NCI-H1694 treated with DMSO at 0.1 percent for 48 hours (cell line): ENCODE data around the gene RRN3.
"Not testable (repeated sequence)": the region's sequence is repeated elsewhere in the genome, so short reads cannot be mapped to it uniquely, and the experiment has no call there.

Source experiments
- DNase-seq: peaks from one replicate; lab custom pipeline; 2025; lab: John Stamatoyannopoulos, UW

The RRN3 gene

GRCh38 chr16:15051387-15051951 lies 42.6 kb downstream of the RRN3 start:
- DNase-seq: no peak

- DNase-seq: not testable (repeated sequence)
Measured at GRCh38 chr16:15050440-15050839, 43.6 kb downstream of the RRN3 start.

DNA sequence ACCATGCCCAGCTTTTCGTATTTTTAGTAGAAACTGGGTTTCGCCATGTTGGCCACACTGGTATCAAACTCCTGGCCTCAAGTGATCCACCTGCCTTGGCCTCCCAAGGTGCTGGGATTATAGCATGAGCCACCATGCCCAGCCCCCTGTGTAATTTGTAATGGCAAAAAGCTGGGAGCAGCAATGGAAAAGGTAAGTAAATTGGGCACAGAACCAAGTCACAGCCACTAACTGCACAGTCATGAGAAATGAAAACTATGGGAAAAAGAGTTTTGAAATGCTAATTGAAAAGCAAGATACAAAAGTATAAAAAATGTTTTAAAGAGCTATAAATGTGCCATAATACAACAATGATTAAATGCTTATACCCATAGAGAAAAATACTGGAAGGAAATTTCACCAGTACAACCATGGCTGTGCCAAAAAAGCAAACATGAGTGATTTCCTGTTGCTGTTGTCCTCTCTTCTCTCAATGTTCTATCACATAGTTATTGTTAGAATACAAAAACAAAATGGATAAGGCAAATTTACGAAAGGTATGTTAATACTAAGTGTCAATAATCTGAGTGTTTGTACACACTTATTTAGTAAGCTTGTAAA lies 44.4 kb downstream of the RRN3 start:
- no peak for DNase-seq

DNA sequence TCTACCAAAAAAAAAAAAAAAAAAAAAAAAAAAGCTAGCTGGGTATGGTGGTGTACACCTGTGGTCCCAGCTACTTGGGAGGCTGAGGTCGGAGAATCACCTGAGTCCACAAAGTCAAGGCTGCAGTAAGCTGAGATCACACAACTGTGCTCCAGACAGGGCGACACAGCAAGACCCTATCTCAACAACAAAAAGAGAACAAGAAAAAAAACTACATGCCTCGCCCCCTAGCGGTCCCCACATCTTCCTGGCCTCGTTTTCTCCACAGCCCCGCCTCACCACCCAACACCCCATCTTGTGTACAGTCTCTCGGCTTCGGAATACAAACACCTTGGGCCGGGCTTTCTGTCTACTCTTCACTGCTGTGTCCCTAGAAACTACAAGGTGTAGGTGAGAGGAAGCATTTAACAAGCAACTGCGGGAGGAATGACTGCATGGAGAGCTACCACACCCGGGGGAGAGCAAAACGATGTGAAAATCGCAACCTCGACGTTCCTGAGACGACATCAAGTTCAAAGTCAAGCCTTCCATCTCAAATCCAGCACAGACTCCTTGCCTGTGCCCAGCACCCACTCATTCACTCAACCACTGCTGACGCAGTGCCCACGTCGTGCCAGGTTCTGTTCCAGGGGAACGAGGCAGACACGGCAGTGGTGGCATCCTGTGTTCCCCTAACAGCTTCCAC lies 47.2 kb downstream of the RRN3 start:
- DNase-seq: no peak

DNA sequence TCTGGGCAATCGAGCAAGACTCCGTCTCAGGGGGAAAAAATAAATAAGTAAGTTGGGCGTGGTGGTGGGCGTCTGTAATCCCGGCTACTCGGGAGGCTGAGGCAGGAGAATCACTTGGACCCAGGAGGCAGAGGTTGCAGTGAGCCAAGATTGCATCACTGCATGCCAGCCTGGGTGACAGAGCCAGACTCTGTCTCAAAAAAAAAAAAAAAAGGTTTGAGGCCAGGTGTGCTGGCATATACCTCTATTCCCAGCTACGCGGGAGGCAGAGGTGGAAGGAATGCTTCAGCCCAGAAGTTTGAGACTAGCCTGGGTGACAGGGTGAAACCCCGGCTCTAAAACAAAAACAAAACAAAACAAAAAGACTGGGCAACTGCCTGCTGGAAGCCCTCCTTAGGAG lies 48.8 kb downstream of the RRN3 start:
- not testable (repeated sequence) for DNase-seq

- no peak for DNase-seq
Measured at GRCh38 chr16:15044286-15044685, 49.8 kb downstream of the RRN3 start.

- DNase-seq: no peak
Measured at GRCh38 chr16:15043344-15043743, 50.7 kb downstream of the RRN3 start.

DNA sequence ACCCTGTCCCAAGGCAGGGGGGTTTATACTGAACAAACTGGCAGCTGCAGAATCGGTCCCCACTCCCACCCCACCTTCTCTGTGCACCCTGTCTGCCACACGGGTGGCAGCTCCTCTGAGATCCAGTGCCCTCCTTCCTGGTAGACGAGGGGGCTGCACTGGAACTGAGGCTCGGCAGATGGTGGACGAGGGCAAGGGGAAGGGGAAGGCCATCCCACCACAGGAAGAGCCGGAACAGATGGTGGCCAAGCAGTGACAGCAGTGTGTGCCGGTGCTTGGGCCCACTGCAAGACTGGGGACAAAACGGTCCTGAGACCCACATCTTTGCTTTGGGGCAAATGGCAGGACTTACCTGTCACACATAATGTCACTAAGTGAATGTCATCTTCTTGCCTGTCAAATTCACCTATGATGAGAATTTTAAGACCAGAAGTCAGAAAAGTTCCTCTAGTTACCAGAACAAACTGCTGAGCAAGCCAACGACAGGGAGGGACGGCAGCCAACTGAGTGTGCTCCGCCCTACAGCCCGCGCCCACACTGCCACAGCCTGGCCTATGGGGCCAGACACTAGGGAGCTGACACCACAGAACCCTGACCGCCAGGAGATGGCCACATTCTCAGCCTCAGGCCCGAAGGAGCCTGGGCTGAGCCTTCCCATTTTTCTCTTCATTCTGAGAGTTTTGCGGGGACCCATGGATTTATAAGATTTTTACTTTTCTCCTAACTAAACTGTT lies 52.6 kb downstream of the RRN3 start:
- no peak for DNase-seq

DNA sequence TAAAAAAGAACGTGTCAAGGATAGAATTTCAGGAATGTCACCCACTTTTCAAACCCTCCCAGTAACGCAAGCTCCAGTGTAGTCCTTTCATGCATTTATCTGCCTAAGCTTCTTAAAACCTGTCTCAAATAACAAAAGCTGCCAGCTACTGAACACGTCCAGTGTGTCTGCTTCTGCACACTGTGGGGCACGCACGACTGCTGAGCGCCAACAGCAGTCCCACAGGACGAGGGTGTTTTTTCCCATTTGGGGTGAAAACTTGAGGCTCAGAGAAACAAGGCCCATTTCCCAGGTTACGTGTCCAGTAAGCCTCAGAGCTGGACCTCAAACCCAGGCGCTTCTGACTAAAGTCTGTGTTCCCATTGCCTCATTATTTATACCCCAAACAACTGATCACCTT lies 55.4 kb downstream of the RRN3 start:
- DNase-seq: no peak

GRCh38 chr16:15037745-15038144 lies 56.3 kb downstream of the RRN3 start:
- DNase-seq: no peak

GRCh38 chr16:15037003-15037402 lies 57.1 kb downstream of the RRN3 start:
- no peak for DNase-seq

GRCh38 chr16:15035163-15035729 lies 58.8 kb downstream of the RRN3 start:
- DNase-seq: no peak

GRCh38 chr16:15034266-15035162 lies 59.6 kb downstream of the RRN3 start:
- no peak for DNase-seq

- no peak for DNase-seq
Measured at GRCh38 chr16:15033309-15033707, 60.8 kb downstream of the RRN3 start.

DNA sequence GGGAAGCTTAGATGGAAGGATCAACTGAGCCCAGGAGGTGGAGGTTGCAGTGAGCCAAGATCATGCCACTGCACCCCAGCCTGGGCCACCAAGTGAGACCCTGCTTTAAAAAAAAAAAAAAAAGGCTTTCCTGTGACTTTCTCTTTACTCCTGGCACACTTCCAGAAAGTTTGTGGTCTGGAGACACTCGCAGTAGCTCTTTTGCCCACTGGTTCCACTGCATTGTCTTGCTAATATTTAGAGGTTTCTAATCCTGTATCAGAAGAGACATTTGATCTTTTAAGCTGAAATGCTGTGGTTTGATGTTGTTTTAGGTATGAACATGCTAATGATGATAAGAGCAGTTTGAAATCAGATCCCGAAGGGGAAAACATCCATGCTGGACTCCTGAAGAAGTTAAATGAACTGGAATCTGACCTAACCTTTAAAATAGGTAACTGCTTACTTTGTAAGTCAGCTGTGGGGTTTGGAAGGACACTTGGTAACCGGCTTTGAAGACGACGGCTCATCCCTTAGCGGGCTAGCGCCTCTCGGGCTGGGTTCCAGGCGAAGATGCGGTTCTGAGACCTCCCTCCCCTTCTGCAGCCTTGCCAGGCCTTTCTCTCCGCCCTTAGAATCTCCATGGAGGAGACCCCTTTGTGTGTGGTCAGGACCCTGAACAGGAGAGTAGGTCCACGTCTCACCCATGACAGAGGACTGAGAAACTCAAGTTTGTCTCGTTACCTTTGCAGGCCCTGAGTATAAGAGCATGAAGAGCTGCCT lies 61.3 kb downstream of the RRN3 start:
- DNase-seq: no peak

- no peak for DNase-seq
Measured at GRCh38 chr16:15031586-15031985, 62.5 kb downstream of the RRN3 start.

DNA sequence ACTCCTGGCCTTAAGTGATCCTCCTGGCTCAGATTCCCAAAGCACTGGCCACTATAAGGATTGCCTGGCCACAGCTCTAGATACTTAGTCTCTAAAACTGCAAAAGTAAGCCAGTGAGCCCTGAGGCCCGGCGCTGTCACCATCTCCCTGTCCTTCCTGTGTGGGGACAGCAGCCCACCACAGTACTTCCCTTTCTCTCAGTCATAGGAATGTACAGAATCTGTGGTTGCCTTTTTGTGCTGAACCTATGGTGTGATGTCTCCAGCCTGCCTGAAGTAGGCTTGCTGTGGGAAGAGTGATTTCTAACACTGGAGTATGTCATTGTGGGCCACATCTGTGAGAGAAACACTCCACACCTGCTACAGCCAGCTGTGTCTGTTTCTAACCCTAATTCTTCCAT lies 62.9 kb downstream of the RRN3 start:
- DNase-seq: no peak

GRCh38 chr16:15029749-15030148 lies 64.3 kb downstream of the RRN3 start:
- DNase-seq: not testable (repeated sequence)

DNA sequence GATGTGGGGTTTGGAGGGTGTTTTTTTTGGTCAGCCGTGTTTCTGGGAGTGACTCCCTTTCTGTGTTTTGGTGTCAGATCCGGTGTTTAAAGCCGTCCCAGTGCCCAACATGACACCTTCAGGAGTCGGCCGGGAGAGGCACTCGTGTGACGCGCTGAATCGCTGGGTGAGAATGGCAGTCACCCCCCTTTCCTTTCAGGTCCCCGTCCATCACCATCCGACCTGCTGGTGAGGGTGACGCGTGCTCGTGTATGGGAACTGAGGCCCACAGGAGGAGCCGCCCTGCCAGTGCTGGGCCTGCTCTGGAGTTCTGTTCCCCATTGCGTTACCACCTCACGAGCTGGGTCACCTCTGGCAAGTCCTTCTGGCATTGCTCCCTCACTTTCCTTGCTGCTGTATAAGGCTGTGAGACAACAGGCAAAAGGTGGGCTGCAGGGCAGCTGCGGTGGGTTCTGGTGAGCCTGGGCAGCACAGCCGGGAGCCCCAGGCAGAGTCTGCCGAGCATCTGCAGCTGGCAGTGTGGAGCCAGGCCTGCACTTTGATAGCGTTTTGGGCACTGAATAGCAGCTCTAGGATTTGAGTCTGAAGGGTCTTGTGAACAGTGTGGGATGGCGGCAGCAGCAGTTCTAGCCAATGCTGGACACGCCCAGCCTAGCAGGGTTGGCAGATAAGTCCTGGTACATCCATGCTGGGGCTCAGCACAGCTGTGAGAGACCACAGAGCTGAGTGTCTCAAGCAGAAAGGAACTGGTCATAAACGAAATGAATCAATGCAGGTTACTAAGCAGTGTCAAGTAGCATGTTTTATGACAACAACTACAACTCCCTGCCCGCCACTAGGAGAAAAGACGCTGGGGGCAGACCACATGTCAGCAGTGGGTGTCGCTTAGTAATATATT lies 65.0 kb downstream of the RRN3 start:
- DNase-seq: not testable (repeated sequence)

GRCh38 chr16:15028345-15028715 lies 65.7 kb downstream of the RRN3 start:
- DNase-seq: not testable (repeated sequence)
